Mucosa of rectum (tissue), 2 donors: ENCODE results near the gene HIVEP3.

ENCODE experiments used
- H3K27ac ChIP-seq, 2 donors: one replicate each; pipeline ENCODE4 v1.7.0; 2013; ENCODE audit warnings: inconsistent platforms in 2 of 2, low read depth in 2 of 2, low read length in 2 of 2
- H3K27me3 ChIP-seq, 2 donors: one replicate each; pipeline ENCODE4 v1.7.0; 2013; ENCODE audit warnings: low read length in 2 of 2; ENCODE audit not compliant: control insufficient read depth in 2 of 2, insufficient read depth in 2 of 2
- H3K36me3 ChIP-seq, 2 donors: one replicate each; pipeline ENCODE4 v1.7.0; 2013; ENCODE audit warnings: low read length in 2 of 2; ENCODE audit not compliant: control insufficient read depth in 2 of 2, insufficient read depth in 2 of 2
- H3K4me1 ChIP-seq, 2 donors: one replicate each; pipeline ENCODE4 v1.7.0; 2013; ENCODE audit warnings: low read length in 2 of 2, mild to moderate bottlenecking in 1 of 2; ENCODE audit not compliant: control insufficient read depth in 2 of 2, insufficient read depth in 2 of 2
- H3K4me3 ChIP-seq, 2 donors: one replicate each; pipeline ENCODE4 v1.7.0; 2013; ENCODE audit warnings: low read length in 2 of 2
- H3K9ac ChIP-seq, 2 donors: one replicate each; pipeline ENCODE4 v1.7.0; 2013; ENCODE audit warnings: low read length in 2 of 2, low read depth in 1 of 2, mild to moderate bottlenecking in 1 of 2
- H3K9me3 ChIP-seq, 2 donors: one replicate each; pipeline ENCODE4 v1.7.0; 2013; ENCODE audit warnings: low read length in 2 of 2; ENCODE audit not compliant: control insufficient read depth in 2 of 2
- donor health status: healthy.
- donor health status: Normal muscosa, but diverticular disease.

HIVEP3 gene

GRCh38 chr1:41526956-41527561 lies 391.7 kb downstream of the HIVEP3 start:
- Histone ChIP-seq H3K4me1 (no peaks in the 10 kb centered on the region), H3K27ac (no peak overlapping the region), H3K36me3 (no peaks in the 10 kb centered on the region), H3K9me3 (no peaks in the 10 kb centered on the region), H3K27me3 (no peaks in the 10 kb centered on the region), H3K4me3 (no peak overlapping the region), H3K9ac (no peak overlapping the region)

DNA sequence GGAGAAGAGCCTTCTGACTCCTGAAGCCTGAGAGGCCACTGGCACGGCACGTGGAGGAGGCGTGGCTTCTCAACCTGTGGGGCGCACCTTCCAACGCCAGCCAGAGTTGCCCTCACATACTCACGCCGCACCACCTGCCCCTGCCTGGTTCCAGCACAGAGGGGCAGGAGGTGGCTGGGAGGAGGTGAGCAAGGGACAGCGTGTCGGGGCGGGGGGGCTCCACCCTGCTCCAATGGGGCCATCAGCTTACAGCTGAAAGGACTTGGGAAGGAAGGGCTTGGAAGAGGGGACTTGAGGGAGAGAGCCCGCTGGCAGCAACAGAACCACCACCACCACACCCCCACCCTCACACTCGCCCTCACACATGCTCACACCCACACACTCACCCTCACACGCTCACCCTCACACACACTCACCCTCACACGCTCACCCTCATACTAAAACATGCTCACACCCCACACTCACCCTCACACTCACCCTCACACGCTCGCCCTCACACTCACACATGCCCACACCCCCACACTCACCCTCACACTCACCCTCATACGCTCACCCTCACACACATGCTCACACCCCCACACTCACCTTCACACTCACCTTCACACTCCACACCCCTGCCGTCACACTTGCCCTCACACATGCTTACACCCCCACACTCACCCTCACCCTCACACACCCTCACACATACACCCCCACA lies 392.7 kb downstream of the HIVEP3 start:
- H3K4me1 ChIP-seq = no peaks in the 10 kb centered on the region
- no peak overlapping the region for H3K27ac ChIP-seq
- H3K9ac ChIP-seq = no peak overlapping the region
- no peaks in the 10 kb centered on the region for H3K27me3 ChIP-seq
- no peaks in the 10 kb centered on the region for H3K36me3 ChIP-seq
- H3K4me3 ChIP-seq = no peak overlapping the region
- no peaks in the 10 kb centered on the region for H3K9me3 ChIP-seq

DNA sequence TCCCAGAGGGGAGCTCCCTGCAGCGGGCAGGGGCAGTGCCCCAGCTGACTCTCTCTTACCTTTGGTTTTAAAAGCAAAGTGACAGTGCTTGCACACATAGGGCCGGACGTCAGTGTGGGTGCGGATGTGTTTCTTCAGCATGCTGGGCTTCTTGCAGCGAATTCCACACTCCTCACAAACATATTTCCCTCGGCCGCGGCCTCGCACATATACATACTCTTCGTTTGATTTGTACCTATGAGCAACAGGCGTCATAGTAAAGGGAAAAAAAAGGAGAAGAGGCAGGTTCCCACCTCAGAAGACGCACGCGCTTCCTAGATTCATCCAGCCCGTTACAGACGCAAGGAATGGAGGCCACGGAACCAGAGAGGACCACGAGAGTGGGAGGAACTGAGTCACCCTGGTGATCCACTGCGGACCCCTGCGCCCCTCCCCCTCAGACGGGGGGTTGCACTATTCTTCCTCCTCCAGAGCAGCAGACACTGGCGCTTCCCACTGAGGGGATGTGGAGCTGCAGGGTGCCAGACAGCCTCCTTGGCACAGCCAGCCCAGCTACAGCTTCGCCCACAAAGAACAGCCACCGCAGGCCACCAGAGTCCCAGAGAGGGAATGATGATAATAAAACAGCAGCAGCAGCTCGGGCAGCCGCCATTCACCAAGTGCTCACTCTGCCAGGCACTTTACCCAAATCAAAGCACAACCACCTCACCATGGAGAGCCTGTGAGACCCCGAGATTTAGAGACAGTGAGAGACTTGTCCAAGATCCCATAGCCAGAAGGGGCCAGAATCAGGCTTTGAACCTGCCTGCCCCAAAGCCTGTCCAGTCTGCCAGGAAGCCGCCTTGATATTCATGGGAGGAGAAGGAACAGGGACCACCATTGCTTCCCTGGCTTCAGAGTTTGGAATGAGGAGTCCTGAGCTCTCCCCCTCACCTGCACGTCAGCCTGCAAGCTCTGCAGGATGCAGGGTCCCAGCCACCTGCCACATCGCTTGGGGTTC lies 393.7 kb downstream of the HIVEP3 start:
- Histone ChIP-seq H3K9me3 (no peaks in the 10 kb centered on the region), H3K27me3 (no peaks in the 10 kb centered on the region), H3K4me1 (no peaks in the 10 kb centered on the region), H3K27ac (no peak overlapping the region), H3K9ac (no peak overlapping the region), H3K4me3 (no peak overlapping the region), H3K36me3 (no peaks in the 10 kb centered on the region)

DNA sequence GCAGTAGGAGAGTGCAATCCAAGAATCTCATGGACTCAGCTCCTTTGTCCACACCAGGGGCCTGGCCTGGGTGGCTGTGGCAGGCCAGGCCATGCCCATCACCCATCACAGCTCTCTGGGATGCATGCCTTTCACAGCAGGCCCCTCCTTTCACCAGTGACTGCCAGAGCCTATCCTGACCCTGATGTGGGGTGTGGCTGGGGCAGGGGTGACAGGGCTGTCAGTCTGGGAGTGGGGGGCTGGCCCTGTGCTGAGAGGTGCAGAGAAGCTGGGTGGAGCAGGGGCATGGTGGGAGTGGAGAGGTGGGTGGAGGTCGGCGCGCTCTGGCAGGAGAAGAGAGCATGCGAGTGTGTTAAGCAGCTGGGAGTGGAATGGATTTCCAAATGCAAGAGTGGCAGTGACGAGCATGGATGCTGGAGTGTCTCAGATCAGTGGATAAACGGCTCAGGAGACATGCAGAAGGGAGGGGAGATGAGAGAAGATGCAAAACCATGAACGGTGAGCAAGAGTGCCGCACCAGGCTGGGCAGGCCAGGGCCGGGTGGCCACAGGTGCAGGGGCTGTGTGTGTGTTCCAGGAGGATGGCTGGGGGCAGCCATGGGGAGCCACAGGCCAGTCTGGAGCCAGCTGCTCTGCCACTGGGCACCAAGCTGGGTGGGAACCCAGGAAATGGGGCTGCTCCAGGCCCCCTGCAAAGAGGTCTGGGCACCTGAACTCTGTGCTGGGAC lies 394.6 kb downstream of the HIVEP3 start:
- Histone ChIP-seq H3K36me3 (no peaks in the 10 kb centered on the region), H3K27ac (no peak overlapping the region), H3K4me1 (no peaks in the 10 kb centered on the region), H3K27me3 (no peaks in the 10 kb centered on the region), H3K9ac (no peak overlapping the region), H3K9me3 (no peaks in the 10 kb centered on the region), H3K4me3 (no peak overlapping the region)

DNA sequence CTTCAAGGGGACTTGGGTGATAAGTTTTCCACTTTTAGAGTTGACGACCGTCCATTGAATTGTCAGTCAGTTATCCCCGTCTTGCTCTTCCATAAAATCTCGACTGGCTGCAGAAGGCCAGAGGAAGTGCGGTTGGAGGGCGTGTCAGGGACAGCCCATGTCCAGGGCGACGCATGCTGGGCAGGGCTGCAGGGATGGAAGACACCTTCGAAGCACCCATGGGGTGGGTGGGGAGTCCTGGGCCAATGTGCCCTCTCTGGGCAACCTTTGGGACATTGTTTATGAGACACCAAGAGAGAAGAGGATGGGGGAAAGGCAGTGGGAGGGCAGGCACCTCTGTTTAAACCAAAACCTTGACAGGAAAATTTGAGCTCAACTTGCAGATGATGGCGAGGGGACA lies 395.7 kb downstream of the HIVEP3 start:
- H3K27me3 ChIP-seq = no peaks in the 10 kb centered on the region
- no peak overlapping the region for H3K4me3 ChIP-seq
- H3K4me1 ChIP-seq = no peaks in the 10 kb centered on the region

DNA sequence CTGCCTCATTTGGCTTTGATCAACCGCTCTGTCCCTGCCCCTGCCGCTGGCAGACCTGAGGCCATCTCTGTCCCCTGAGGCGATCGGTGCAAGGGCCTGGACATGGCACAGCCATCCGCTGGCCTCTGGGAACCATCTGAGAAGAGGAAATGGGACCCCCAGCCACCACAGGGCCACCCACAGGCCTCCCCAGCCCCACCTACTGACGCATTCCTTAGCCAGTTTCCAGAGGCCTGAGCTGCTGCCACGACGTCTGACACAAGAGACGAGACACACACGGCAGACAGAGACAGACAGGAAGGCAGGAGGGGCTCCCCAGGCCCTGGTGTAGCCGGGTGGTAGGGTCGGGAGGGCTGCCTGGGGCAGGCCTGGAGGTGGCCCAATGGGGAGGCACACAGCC lies 397.0 kb downstream of the HIVEP3 start:
- H3K4me1 ChIP-seq = peaks cover 0 to 2% of the 10 kb centered on the region in 2 donors
- no peak overlapping the region for H3K4me3 ChIP-seq
- no peaks in the 10 kb centered on the region for H3K27me3 ChIP-seq
- H3K36me3 ChIP-seq = no peaks in the 10 kb centered on the region
- no peak overlapping the region for H3K27ac ChIP-seq
- H3K9me3 ChIP-seq = no peaks in the 10 kb centered on the region
- no peak overlapping the region for H3K9ac ChIP-seq

More for the DNA sequence above, 395.7 kb downstream of the HIVEP3 start:
- Histone ChIP-seq H3K27ac (no peak overlapping the region), H3K9me3 (no peaks in the 10 kb centered on the region), H3K9ac (no peak overlapping the region), H3K36me3 (no peaks in the 10 kb centered on the region)

DNA sequence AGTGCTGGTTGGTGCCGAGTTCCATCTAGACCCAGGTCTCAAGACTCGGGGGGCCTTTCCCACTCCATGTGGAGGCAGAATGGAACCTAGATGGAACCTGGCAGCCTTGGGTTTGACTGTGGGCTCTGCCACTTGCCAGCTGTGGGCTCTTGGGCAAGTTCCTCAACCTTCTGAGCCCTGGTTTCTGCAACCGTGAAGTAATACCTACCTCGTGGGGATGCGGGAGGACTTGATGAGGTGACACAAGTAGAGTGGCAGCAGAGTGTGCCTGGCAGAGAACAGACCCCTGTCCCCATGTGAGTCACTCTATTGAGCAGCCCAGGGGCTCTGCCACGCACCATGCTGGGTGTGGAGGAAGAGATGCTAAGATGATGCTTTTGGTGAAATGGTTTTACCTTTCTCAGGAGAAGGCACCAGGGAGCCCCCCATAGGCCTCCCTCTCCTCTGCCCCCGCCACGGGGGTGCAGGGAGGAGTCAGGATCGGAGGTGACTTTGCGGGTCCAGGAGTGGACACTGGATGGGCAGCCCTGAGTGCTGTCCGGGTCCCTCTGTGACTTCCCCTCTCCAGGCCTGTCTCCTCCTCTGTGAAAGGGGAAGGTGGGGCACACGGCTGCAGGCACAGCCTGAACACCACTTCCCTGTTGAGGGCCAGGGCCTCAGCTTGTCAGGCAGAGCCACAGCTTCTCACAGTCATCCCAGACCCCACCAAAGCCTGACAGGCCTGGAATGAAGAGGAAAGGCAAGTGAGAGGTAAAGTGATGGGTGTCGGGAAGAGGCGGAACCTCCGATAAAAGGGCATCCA lies 397.6 kb downstream of the HIVEP3 start:
- H3K27ac ChIP-seq = no peak overlapping the region
- no peak overlapping the region for H3K4me3 ChIP-seq
- H3K4me1 ChIP-seq = peaks cover 5 to 8% of the 10 kb centered on the region in 2 donors
- H3K9me3 ChIP-seq = no peaks in the 10 kb centered on the region
- H3K9ac ChIP-seq = no peak overlapping the region
- no peaks in the 10 kb centered on the region for H3K27me3 ChIP-seq
- H3K36me3 ChIP-seq = no peaks in the 10 kb centered on the region

GRCh38 chr1:41519667-41520066 lies 399.1 kb downstream of the HIVEP3 start:
- no peak overlapping the region for H3K9ac ChIP-seq
- no peak overlapping the region for H3K4me3 ChIP-seq
- H3K27me3 ChIP-seq = no peaks in the 10 kb centered on the region
- no peaks in the 10 kb centered on the region for H3K36me3 ChIP-seq
- no peaks in the 10 kb centered on the region for H3K9me3 ChIP-seq
- peaks cover 16 to 17% of the 10 kb centered on the region in 2 donors for H3K4me1 ChIP-seq
- no peak overlapping the region for H3K27ac ChIP-seq

DNA sequence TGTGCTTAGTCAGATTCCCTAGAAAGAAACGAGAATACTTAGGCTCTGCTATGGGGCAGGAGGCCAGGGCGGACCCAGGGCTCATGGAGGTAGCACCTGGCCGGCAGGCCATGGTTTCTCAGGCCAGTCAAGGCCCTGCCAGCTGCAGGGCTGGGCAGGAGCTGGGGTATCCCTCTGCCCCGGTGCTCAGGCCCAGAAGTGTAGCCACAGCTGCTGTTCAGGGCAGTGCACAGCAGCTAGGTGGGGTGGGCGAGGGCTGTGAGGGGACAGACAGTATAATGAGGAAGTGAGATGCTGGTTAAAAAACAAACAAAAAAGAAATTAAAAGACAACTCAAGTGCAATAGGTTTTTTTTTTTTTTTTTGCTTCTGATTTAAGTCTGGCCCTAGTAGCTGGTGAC lies 400.3 kb downstream of the HIVEP3 start:
- Histone ChIP-seq H3K27me3 (no peaks in the 10 kb centered on the region), H3K27ac (no peak overlapping the region), H3K9ac (no peak overlapping the region), H3K9me3 (no peaks in the 10 kb centered on the region), H3K36me3 (no peaks in the 10 kb centered on the region), H3K4me3 (no peak overlapping the region), H3K4me1 (peaks cover 16 to 29% of the 10 kb centered on the region in 2 donors)
